ENCODE measurements around the gene ANKRD11.
"Not testable (repeated sequence)": the region's sequence is repeated elsewhere in the genome, so short reads cannot be mapped to it uniquely, and the experiment has no call there.

The ANKRD11 gene

DNA sequence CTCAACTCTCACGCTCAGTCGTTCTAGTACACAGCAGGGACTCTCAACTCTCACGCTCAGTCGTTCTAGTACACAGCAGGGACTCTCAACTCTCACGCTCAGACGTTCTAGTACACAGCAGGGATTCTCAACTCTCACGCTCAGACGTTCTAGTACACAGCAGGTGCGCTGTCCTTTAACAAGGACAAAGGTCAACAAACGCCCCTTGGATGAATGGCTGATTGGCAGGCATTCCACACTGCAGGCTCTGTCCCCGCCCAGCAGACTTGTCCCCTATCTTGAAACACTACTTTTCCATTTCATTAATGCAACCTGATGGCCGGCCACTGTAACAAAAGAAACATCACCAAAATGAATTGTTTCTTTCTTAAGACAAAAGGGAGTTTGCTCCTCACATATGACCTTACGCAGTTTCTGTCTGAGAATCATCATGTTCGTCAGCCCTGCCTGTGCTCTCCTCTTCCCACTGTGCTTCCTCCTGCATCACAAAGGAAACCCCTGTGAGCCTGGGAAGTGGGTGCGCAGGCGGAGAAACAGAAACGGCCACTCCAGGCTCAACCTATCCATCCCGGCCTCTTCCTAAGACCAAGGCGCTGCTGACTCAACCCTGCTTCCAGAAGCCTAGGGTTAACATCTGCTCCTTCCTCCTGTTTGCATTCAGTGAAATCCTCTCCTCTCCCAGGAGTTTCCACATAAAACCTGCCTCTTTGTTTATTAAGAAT lies 59.8 kb downstream of the ANKRD11 start:
- Histone ChIP-seq H3K27ac (ENCODE audit: low read depth, low read length) (no peak overlapping the region), H3K36me3 (ENCODE audit: low read length) (no peaks in the 10 kb centered on the region), H3K9me2 (replicated peaks; ENCODE audit: insufficient read depth, low read length) (no peaks in the 10 kb centered on the region), H4K20me1 (ENCODE audit: low read depth, low read length) (peaks cover 27% of the 10 kb centered on the region), H3K9me3 (ENCODE audit: insufficient read depth, low read length) (no peaks in the 10 kb centered on the region), H3F3A (ENCODE audit: insufficient read depth) (no peaks in the 10 kb centered on the region), H3K27me3 (ENCODE audit: low read length) (no peaks in the 10 kb centered on the region), H3K9ac (ENCODE audit: low read length) (no peak overlapping the region), H3K4me3 (ENCODE audit: insufficient read depth, low read length, poor library complexity, severe bottlenecking) (no peak overlapping the region), H2AFZ (ENCODE audit: low read depth, low read length, severe bottlenecking) (no peak overlapping the region), H3K4me2 (ENCODE audit: low read depth, low read length, poor library complexity, severe bottlenecking) (no peak overlapping the region), H3K79me2 (ENCODE audit: insufficient read depth, low read length) (peaks cover 86% of the 10 kb centered on the region)
- TF ChIP-seq EZH2phosphoT487 (conservative IDR thresholded peaks at IDR 0.05; ENCODE audit: low read length): no peak
- TF ChIP-seq, protein P1, sequence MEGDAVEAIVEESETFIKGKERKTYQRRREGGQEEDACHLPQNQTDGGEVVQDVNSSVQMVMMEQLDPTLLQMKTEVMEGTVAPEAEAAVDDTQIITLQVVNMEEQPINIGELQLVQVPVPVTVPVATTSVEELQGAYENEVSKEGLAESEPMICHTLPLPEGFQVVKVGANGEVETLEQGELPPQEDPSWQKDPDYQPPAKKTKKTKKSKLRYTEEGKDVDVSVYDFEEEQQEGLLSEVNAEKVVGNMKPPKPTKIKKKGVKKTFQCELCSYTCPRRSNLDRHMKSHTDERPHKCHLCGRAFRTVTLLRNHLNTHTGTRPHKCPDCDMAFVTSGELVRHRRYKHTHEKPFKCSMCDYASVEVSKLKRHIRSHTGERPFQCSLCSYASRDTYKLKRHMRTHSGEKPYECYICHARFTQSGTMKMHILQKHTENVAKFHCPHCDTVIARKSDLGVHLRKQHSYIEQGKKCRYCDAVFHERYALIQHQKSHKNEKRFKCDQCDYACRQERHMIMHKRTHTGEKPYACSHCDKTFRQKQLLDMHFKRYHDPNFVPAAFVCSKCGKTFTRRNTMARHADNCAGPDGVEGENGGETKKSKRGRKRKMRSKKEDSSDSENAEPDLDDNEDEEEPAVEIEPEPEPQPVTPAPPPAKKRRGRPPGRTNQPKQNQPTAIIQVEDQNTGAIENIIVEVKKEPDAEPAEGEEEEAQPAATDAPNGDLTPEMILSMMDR (IDR thresholded peaks at IDR 0.05; ENCODE audit: insufficient read depth, low read length, poor library complexity, severe bottlenecking): no peak

DNA sequence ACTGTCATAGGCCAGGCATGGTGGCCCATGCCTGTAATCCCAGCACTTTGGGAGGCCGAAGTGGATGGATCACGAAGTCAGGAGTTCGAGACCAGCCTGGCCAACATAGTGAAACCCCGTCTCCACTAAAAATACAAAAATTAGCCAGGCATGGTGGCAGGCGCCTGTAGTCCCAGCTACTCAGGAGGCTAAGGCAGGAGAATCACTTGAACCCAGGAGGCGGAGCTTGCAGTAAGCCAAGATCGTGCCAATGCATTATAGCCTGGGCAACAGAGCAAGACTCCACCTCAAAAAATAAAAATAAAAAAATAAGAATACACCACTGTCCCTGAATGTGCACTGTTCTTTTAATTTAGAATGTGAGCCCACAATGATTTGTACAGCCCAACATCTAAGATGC lies 61.8 kb downstream of the ANKRD11 start:
- H3K4me2 ChIP-seq (ENCODE audit: low read depth, low read length, poor library complexity, severe bottlenecking); H3K9me3 ChIP-seq (ENCODE audit: insufficient read depth, low read length); H3K27me3 ChIP-seq (ENCODE audit: low read length); H3K9me2 ChIP-seq (replicated peaks; ENCODE audit: insufficient read depth, low read length); H3K36me3 ChIP-seq (ENCODE audit: low read length); H2AFZ ChIP-seq (ENCODE audit: low read depth, low read length, severe bottlenecking); H3K27ac ChIP-seq (ENCODE audit: low read depth, low read length); H3F3A ChIP-seq (ENCODE audit: insufficient read depth); H3K9ac ChIP-seq (ENCODE audit: low read length); H3K4me3 ChIP-seq (ENCODE audit: insufficient read depth, low read length, poor library complexity, severe bottlenecking): not testable (repeated sequence)
- H3K79me2 ChIP-seq (ENCODE audit: insufficient read depth, low read length): peaks cover 86% of the 10 kb centered on the region
- peaks cover 30% of the 10 kb centered on the region for H4K20me1 ChIP-seq (ENCODE audit: low read depth, low read length)

- H3K36me3 ChIP-seq (ENCODE audit: low read length): no peaks in the 10 kb centered on the region
- no peak overlapping the region for H2AFZ ChIP-seq (ENCODE audit: low read depth, low read length, severe bottlenecking)
- H3K9ac ChIP-seq (ENCODE audit: low read length): no peak overlapping the region
- H4K20me1 ChIP-seq (ENCODE audit: low read depth, low read length): peaks cover 46% of the 10 kb centered on the region
- TF ChIP-seq, protein P1 (IDR thresholded peaks at IDR 0.05; ENCODE audit: insufficient read depth, low read length, poor library complexity, severe bottlenecking): no peak
- no peak for TF ChIP-seq EZH2phosphoT487 (conservative IDR thresholded peaks at IDR 0.05; ENCODE audit: low read length)
- 0 out of 2 replicates have a peak, but pooled peaks cover 5% of the 10 kb centered on the region for H3F3A ChIP-seq (ENCODE audit: insufficient read depth)
- H3K27ac ChIP-seq (ENCODE audit: low read depth, low read length): no peak overlapping the region
- no peaks in the 10 kb centered on the region for H3K9me3 ChIP-seq (ENCODE audit: insufficient read depth, low read length)
- no peaks in the 10 kb centered on the region for H3K27me3 ChIP-seq (ENCODE audit: low read length)
- no peak overlapping the region for H3K4me2 ChIP-seq (ENCODE audit: low read depth, low read length, poor library complexity, severe bottlenecking)
- H3K4me3 ChIP-seq (ENCODE audit: insufficient read depth, low read length, poor library complexity, severe bottlenecking): no peak overlapping the region
- peaks cover 86% of the 10 kb centered on the region for H3K79me2 ChIP-seq (ENCODE audit: insufficient read depth, low read length)
- no peaks in the 10 kb centered on the region for H3K9me2 ChIP-seq (replicated peaks; ENCODE audit: insufficient read depth, low read length)
Measured at GRCh38 chr16:89426736-89427530, 63.4 kb downstream of the ANKRD11 start.

- no peak overlapping the region for H3K9ac ChIP-seq (ENCODE audit: low read length)
- H3K9me3 ChIP-seq (ENCODE audit: insufficient read depth, low read length): no peaks in the 10 kb centered on the region
- no peak overlapping the region for H3K27ac ChIP-seq (ENCODE audit: low read depth, low read length)
- H3K4me3 ChIP-seq (ENCODE audit: insufficient read depth, low read length, poor library complexity, severe bottlenecking): no peak overlapping the region
- H3K27me3 ChIP-seq (ENCODE audit: low read length): no peaks in the 10 kb centered on the region
- H3K36me3 ChIP-seq (ENCODE audit: low read length): no peaks in the 10 kb centered on the region
- TF ChIP-seq, protein P1 (IDR thresholded peaks at IDR 0.05; ENCODE audit: insufficient read depth, low read length, poor library complexity, severe bottlenecking): no peak
- TF ChIP-seq EZH2phosphoT487 (conservative IDR thresholded peaks at IDR 0.05; ENCODE audit: low read length): no peak
- H3F3A ChIP-seq (ENCODE audit: insufficient read depth): 0 out of 2 replicates have a peak, but pooled peaks cover 5% of the 10 kb centered on the region
- no peak overlapping the region for H3K4me2 ChIP-seq (ENCODE audit: low read depth, low read length, poor library complexity, severe bottlenecking)
- H2AFZ ChIP-seq (ENCODE audit: low read depth, low read length, severe bottlenecking): no peak overlapping the region
- peaks cover 84% of the 10 kb centered on the region for H3K79me2 ChIP-seq (ENCODE audit: insufficient read depth, low read length)
- H4K20me1 ChIP-seq (ENCODE audit: low read depth, low read length): peaks cover 41% of the 10 kb centered on the region
- H3K9me2 ChIP-seq (replicated peaks; ENCODE audit: insufficient read depth, low read length): no peaks in the 10 kb centered on the region
Measured at GRCh38 chr16:89425523-89425922, 64.8 kb downstream of the ANKRD11 start.

Data from SU-DHL-6 (cell line).